Mucosa of descending colon (tissue), 3 donors: ENCODE data around the gene SHC2. TPM values are rescaled to one million over a fixed set of nuclear protein-coding genes. Genes with fewer than 3 reads are reported as not detected.

Experiments
- ATAC-seq: fragments of 200-7000 bp; cut with Tn5 transposase; one replicate; pipeline ENCODE4 v1.9.1; 2020; ENCODE audit warnings: mild to moderate bottlenecking, moderate library complexity
- DNase-seq, 3 donors: peaks; one replicate each; pipeline ENCODE4 v3.0.0-alpha.2; 2020
- H3K36me3 ChIP-seq: fragments of 200-600 bp; one replicate; pipeline ENCODE4 v1.8.0; 2021; ENCODE audit warnings: low read depth, mild to moderate bottlenecking
- H3K4me1 ChIP-seq: fragments of 200-600 bp; one replicate; pipeline ENCODE4 v1.8.0; 2021; ENCODE audit warnings: low read depth, mild to moderate bottlenecking
- H3K4me3 ChIP-seq: fragments of 200-600 bp; one replicate; pipeline ENCODE4 v1.8.0; 2021; ENCODE audit warnings: mild to moderate bottlenecking
- H3K9me3 ChIP-seq: fragments of 200-600 bp; one replicate; pipeline ENCODE4 v1.8.0; 2021; ENCODE audit warnings: mild to moderate bottlenecking
- intact Hi-C, 2 donors: fragments of 100-400 bp; cut with DNase I in 1 of 2; cut with micrococcal nuclease in 1 of 2; formaldehyde crosslinking; loops; one replicate each; pipeline versions ENCODE4 v1.11.0 to v1.11.1; 2022; cut with DNase I, micrococcal nuclease
- total RNA-seq, 3 donors: library from RNA; stranded (reverse); fragmentation: NEBNext Ultra II Directional in 2 of 3; extraction: Animal tissue kit (Norgen Biotek cat#: 25700) in 2 of 3; gene quantifications; one replicate each; pipeline versions ENCODE4 v1.2.1 to v1.2.4, GENCODE V29; 2021 to 2023
- TF ChIP-seq, protein P1 (sequence below): fragments of 200-600 bp; IDR thresholded peaks from one replicate; pipeline ENCODE4 v1.8.0; 2022; ENCODE audit warnings: antibody characterized with exemption, mild to moderate bottlenecking
- donor health status: DM: no; HTN: no; CAD: no; lungs with moderate emphysema.
- donor health status: DM: no; HTN: no; CAD: no.
- donor health status: DM: no; HTN: yes; CAD: no.

SHC2 gene
- total RNA-seq, 3 donors from 2014 or later, result 5.3 to 39.3 (median 6.0) TPM

DNA sequence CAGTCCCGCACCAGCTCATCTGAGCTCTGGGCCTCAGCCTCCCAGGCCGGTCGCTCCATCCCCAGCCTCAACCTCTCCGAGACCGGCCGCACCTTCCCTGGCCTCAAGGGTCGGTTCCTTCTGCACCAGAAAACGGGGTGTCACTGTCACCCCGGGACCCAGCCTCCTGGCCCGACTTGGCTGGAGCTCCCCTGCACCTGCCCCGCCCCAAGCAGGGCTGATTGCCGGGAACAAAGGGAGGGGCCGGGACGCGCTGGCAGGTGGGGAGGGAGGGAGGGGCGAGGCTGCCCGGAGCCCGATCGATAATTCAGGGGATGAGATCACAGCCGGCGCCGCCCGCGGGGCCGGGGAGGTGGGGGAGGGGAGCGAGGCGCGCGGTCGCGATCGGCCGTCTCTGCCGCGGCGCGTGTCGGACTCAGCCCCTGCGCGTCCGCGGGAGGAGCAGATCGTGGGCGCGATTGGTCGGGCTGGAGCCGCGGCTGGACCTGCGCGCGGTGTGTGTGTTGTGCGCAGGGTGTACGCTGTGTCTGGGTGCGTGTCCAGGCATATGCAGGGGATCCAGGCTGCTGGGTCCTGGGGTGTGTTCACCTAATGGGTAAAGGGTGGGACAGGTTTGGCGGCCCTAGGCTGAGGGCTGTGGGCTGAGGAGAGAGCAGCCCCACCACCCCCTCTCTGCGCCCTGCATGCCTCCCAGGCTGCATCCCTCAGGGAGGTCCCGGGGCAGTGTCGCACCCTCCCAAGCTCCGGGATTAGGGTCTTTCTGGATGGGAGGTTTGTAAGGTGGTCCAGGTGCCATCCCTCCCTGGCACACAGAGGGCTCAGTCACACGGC is 1.1 kb upstream of the SHC2 start:
- Histone ChIP-seq H3K36me3 (no peaks in the 10 kb centered on the region), H3K4me1 (peaks cover 15% of the 10 kb centered on the region), H3K9me3 (no peaks in the 10 kb centered on the region), H3K4me3 (no peak overlapping the region)
- peak in 2 of 3 donors; percentile 56 to 73 for DNase-seq
- intact Hi-C loops, result no loop called here
- TF ChIP-seq, protein P1, sequence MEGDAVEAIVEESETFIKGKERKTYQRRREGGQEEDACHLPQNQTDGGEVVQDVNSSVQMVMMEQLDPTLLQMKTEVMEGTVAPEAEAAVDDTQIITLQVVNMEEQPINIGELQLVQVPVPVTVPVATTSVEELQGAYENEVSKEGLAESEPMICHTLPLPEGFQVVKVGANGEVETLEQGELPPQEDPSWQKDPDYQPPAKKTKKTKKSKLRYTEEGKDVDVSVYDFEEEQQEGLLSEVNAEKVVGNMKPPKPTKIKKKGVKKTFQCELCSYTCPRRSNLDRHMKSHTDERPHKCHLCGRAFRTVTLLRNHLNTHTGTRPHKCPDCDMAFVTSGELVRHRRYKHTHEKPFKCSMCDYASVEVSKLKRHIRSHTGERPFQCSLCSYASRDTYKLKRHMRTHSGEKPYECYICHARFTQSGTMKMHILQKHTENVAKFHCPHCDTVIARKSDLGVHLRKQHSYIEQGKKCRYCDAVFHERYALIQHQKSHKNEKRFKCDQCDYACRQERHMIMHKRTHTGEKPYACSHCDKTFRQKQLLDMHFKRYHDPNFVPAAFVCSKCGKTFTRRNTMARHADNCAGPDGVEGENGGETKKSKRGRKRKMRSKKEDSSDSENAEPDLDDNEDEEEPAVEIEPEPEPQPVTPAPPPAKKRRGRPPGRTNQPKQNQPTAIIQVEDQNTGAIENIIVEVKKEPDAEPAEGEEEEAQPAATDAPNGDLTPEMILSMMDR, result no peak
- peak; percentile 74 for ATAC-seq

DNA sequence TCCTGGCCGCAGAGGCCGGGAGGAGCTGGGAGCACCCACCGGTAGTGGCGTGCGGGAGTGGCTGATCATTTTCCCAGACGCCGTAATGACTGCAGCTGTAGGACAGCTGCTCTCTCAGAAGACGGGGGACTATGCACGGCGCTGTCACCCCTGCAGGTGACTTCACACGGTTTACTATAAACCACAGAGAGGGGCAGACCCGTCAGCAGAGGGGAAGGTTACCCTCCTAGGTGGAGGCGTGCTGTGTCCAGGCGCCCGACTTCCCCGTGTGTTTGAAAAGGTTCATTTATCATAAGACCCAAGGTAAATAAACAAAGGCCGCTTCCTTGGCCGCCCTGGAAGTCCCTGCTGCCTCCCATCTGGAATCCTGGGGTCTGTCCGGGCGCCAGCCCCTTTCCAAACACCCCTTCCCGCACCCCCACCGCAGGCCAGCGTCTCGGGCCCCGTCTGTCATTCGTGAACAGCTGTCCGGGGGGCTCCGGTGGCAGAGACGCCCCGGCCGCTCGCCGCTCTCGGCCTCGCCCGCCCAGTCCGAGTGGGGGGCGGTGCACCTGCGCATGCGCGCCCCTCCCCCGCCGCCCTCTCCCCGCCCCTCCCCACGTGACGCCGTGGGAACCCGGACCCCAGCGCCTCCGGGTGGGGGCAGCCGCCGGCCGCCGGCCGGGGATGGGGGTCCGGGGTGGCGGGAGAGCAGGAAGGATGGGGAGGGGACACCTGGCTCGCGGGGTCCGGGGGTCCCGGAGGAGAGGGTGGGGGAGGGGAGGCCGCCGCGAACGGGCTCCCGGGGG is 915 bp downstream of the SHC2 start:
- no peaks in the 10 kb centered on the region for H3K36me3 ChIP-seq
- DNase-seq (peak in 2 of 3 donors; percentile 57 to 77), ATAC-seq (peak; percentile 70)
- no peaks in the 10 kb centered on the region for H3K9me3 ChIP-seq
- peak overlapping the region; percentile 3 for H3K4me3 ChIP-seq
- H3K4me1 ChIP-seq, result peaks cover 15% of the 10 kb centered on the region
- intact Hi-C loops, result no loop called here
- TF ChIP-seq, protein P1, result no peak

DNA sequence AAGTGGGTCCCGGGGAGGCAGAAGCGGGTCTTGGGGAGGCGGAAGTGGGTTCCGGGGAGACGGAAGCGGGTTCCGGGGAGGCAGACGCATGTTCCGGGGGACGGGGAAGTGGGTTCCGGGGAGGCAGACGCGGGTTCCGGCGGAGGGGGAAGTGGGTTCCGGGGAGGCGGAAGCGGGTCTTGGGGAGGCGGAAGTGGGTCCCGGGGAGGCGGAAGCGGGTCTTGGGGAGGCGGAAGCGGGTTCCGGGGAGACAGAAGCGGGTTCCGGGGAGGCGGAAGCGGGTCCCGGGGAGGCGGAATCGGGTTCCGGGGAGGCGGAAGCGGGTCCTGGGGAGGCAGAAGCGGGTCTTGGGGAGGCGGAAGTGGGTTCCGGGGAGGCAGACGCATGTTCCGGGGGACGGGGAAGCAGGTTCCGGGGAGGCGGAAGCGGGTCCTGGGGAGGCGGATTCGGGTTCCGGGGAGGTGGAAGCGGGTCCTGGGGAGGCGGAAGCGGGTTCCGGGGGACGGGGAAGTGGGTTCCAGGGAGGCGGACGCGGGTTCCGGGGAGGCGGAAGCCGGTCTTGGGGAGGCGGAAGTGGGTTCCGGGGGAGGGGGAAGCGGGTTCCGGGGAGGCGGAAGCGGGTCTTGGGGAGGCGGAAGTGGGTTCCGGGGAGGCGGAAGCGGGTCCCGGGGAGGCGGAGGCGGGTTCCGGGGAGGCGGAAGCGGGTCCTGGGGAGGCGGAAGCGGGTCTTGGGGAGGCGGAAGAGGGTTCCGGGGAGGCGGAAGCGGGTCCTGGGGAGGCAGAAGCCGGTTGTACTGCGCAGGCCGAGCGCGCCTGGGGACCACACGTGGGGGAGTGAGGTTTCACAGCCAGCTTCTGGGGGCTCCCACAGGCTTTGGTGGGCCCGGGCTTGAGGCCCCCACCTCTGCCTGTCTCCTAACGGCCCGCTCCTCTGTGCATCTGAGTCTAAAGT is 2.5 kb downstream of the SHC2 start:
- no peak for ATAC-seq

DNA sequence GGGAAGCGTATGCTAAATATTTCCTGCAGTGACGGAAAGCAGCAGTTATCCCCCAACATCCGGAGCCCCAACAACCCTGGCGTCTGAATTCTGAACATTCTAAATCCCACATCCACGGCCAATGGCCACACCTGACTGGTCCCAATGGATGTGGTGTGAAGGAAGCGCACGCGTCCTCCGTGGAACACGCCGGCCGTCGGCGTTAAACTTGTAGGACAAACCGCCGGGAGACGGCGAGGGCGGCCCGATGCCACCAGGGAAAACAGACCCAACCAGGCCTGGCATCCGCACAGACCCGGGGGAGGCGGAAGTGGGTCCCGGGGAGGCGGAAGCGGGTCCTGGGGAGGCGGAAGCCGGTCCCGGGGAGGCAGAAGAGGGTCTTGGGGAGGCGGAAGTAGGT is 3.2 kb downstream of the SHC2 start:
- Histone ChIP-seq H3K9me3 (no peaks in the 10 kb centered on the region), H3K36me3 (no peaks in the 10 kb centered on the region), H3K4me3 (no peak overlapping the region), H3K4me1 (peaks cover 15% of the 10 kb centered on the region)
- intact Hi-C loops, result no loop called here
- no peak for ATAC-seq
- TF ChIP-seq, protein P1, result no peak
- no peak for DNase-seq

More for the DNA sequence above, 2.5 kb downstream of the SHC2 start:
- Histone ChIP-seq H3K4me1 (peaks cover 15% of the 10 kb centered on the region), H3K9me3 (no peaks in the 10 kb centered on the region), H3K4me3 (no peak overlapping the region), H3K36me3 (no peaks in the 10 kb centered on the region)
- no peak for DNase-seq
- TF ChIP-seq, protein P1, result no peak
- intact Hi-C loops, result no loop called here

DNA sequence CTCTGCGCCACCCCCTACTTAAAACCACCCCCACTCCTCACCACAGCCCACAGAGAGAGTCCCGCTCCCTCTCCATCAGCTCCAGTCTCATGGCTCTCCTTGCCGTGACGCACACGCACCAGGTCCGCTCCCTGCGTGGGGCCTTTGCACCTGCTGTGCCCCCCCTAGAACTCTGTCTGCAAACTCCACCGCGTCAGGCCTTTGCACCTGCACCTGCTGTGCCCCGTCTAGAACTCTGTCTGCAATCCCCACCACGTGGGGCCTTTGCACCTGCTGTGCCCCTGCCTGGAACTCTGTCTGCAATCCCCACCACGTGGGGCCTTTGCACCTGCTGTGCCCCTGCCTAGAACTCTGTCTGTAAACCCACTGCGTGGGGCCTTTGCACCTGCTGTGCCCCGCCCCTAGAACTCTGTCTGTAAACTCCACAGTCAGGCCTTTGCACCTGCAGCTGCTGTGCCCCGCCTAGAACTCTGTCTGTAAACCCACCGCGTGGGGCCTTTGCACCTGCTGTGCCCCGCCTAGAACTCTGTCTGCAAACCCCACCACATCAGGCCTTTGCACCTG is 4.2 kb downstream of the SHC2 start:
- ATAC-seq (peak; percentile 11), DNase-seq (no peak)
- no peaks in the 10 kb centered on the region for H3K36me3 ChIP-seq
- peaks cover 13% of the 10 kb centered on the region for H3K4me1 ChIP-seq
- intact Hi-C loops, result no loop called here
- TF ChIP-seq, protein P1, result no peak
- no peak overlapping the region for H3K4me3 ChIP-seq
- no peaks in the 10 kb centered on the region for H3K9me3 ChIP-seq
